GF-D8 (cell line): ENCODE results near the gene IMMP2L.

ENCODE experiments used
- DNase-seq: peaks from one replicate; lab custom pipeline; 2025; lab: John Stamatoyannopoulos, UW

IMMP2L gene

GRCh38 chr7:110861163-110861562, 701.1 kb downstream of the IMMP2L start:
- DNase-seq: no peak

- no peak for DNase-seq
Observed at GRCh38 chr7:110857106-110857505, 705.2 kb downstream of the IMMP2L start.

- no peak for DNase-seq
Observed at GRCh38 chr7:110856704-110857103, 705.6 kb downstream of the IMMP2L start.

- no peak for DNase-seq
Observed at GRCh38 chr7:110854651-110855050, 707.6 kb downstream of the IMMP2L start.

GRCh38 chr7:110854166-110854565, 708.1 kb downstream of the IMMP2L start:
- no peak for DNase-seq

GRCh38 chr7:110853263-110853662, 709.0 kb downstream of the IMMP2L start:
- DNase-seq: no peak

GRCh38 chr7:110852156-110852940, 709.9 kb downstream of the IMMP2L start:
- DNase-seq: no peak

GRCh38 chr7:110850224-110850623, 712.1 kb downstream of the IMMP2L start:
- DNase-seq: no peak

- no peak for DNase-seq
Observed at GRCh38 chr7:110842796-110843195, 719.5 kb downstream of the IMMP2L start.

GRCh38 chr7:110841840-110842545, 720.3 kb downstream of the IMMP2L start:
- DNase-seq: no peak

GRCh38 chr7:110839866-110840265, 722.4 kb downstream of the IMMP2L start:
- DNase-seq: no peak

GRCh38 chr7:110835849-110836248, 726.4 kb downstream of the IMMP2L start:
- DNase-seq: no peak

GRCh38 chr7:110835218-110835617, 727.1 kb downstream of the IMMP2L start:
- no peak for DNase-seq

GRCh38 chr7:110831419-110831818, 730.9 kb downstream of the IMMP2L start:
- no peak for DNase-seq

GRCh38 chr7:110830778-110831177, 731.5 kb downstream of the IMMP2L start:
- no peak for DNase-seq

- no peak for DNase-seq
Observed at GRCh38 chr7:110827936-110828335, 734.4 kb downstream of the IMMP2L start.

- DNase-seq: no peak
Observed at GRCh38 chr7:110827287-110827855, 734.9 kb downstream of the IMMP2L start.

GRCh38 chr7:110813986-110814385, 748.3 kb downstream of the IMMP2L start:
- no peak for DNase-seq

- no peak for DNase-seq
Observed at GRCh38 chr7:110809832-110810231, 752.5 kb downstream of the IMMP2L start.

GRCh38 chr7:110808361-110808760, 753.9 kb downstream of the IMMP2L start:
- DNase-seq: no peak

GRCh38 chr7:110804501-110804900, 757.8 kb downstream of the IMMP2L start:
- no peak for DNase-seq

GRCh38 chr7:110803602-110804143, 758.6 kb downstream of the IMMP2L start:
- no peak for DNase-seq

GRCh38 chr7:110801502-110801901, 760.8 kb downstream of the IMMP2L start:
- DNase-seq: no peak
